HepG2 (cell line): ENCODE measurements around the gene DNAJB6.

Source experiments
- CBFB ChIP-seq: sonication (generic); formaldehyde crosslinking; IDR thresholded peaks from 2 replicates; pipeline ENCODE4 v1.4.0; 2020; ENCODE audit warnings: missing genetic modification reagents
- CHD4 ChIP-seq: fragments of 200-600 bp; sonication (generic); IDR thresholded peaks from 2 replicates; pipeline ENCODE4 v1.7.0; 2017; ENCODE audit warnings: mild to moderate bottlenecking, low read length, borderline replicate concordance
- EZH2 ChIP-seq: conservative IDR thresholded peaks from 2 replicates; pipeline ENCODE4 v1.6.1; 2012; ENCODE audit warnings: mild to moderate bottlenecking, low read depth, low read length, moderate library complexity
- MAFK ChIP-seq, 2 experiments: IDR thresholded peaks in 1 of 2; conservative IDR thresholded peaks in 1 of 2; 2 replicates each; pipeline ENCODE4 v1.6.1; 2011; ENCODE audit warnings: improper control_type of control experiment in 2 of 2, low read length in 2 of 2
- NR2F2 ChIP-seq: IDR thresholded peaks from 2 replicates; pipeline ENCODE4 v1.6.1; 2012; ENCODE audit warnings: low read depth, inconsistent platforms, borderline replicate concordance
- PHF21A ChIP-seq: sonication (generic); formaldehyde crosslinking; IDR thresholded peaks from 2 replicates; pipeline ENCODE4 v1.5.0; 2020; ENCODE audit warnings: mild to moderate bottlenecking, missing genetic modification reagents
- SNRNP70 ChIP-seq: fragments of 200-400 bp; formaldehyde crosslinking; IDR thresholded peaks from 2 replicates; pipeline ENCODE4 v1.6.1; 2017; ENCODE audit warnings: mild to moderate bottlenecking, low read depth, low read length, moderate library complexity
- TCF12 ChIP-seq, 2 experiments: fragments of 450-650 bp in 1 of 2; sonication (generic) in 1 of 2; formaldehyde crosslinking in 1 of 2; IDR thresholded peaks; 2 replicates each; pipeline versions ENCODE4 v1.6.1 to v1.8.0; 2017 to 2022; ENCODE audit warnings: antibody characterized with exemption in 1 of 2, mild to moderate bottlenecking in 1 of 2, missing genetic modification reagents in 1 of 2, moderate library complexity in 1 of 2
- ZNF75D ChIP-seq: sonication (generic); formaldehyde crosslinking; IDR thresholded peaks from 2 replicates; pipeline ENCODE4 v1.8.1; 2023; ENCODE audit warnings: missing genetic modification reagents, mild to moderate bottlenecking, borderline replicate concordance
- ZSCAN31 ChIP-seq: sonication (generic); formaldehyde crosslinking; IDR thresholded peaks from 2 replicates; pipeline ENCODE4 v1.5.0; 2020; ENCODE audit warnings: low read depth, mild to moderate bottlenecking, missing genetic modification reagents
- TF ChIP-seq, protein P1 (sequence below): sonication (generic); formaldehyde crosslinking; IDR thresholded peaks from 2 replicates; pipeline ENCODE4 v1.5.0; 2020; ENCODE audit warnings: mild to moderate bottlenecking, missing genetic modification reagents, moderate library complexity
- TF ChIP-seq, protein P2 (sequence below): sonication (generic); formaldehyde crosslinking; IDR thresholded peaks from 2 replicates; pipeline ENCODE4 v1.4.0; 2020; ENCODE audit warnings: missing genetic modification reagents
- TF ChIP-seq, protein P3 (sequence below): sonication (generic); formaldehyde crosslinking; IDR thresholded peaks from 2 replicates; pipeline ENCODE4 v1.5.1; 2020; ENCODE audit warnings: mild to moderate bottlenecking, missing genetic modification reagents, moderate library complexity
- TF ChIP-seq, protein P4 (sequence below): sonication (generic); formaldehyde crosslinking; IDR thresholded peaks from 2 replicates; pipeline ENCODE4 v1.5.0; 2020; ENCODE audit warnings: missing genetic modification reagents

DNA sequence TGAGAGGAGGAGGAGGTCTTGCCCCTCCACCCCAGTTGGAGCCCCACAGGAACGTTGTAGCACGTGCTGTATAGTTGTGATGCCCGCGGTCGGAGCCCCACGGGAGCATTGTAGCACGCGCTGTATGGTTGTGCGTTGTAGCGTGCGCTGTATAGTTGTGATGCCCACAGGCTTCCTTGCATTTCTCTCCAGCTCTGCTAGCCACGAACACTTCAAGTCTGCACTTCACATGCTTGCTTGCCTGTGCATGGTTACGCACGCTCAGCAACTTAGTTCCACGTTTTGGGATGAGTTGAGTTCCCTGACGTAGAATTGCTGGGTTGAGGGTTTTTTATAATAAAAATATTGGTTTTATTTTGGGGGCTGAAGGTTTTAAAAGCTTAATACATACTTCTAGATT lies 41.6 kb downstream of the DNAJB6 start:
- TF ChIP-seq CHD4 (no peak), CBFB (CRISPR knock-in tag) (no peak), MAFK (conservative IDR thresholded peaks at IDR 0.05 in 1 of 2, IDR thresholded peaks at IDR 0.05 in 1 of 2; ENCODE audit: low read length in 2 of 2) (peak; percentile 5 to 50; a peak in 2 of 4 replicates), ZSCAN31 (CRISPR knock-in tag) (no peak), EZH2 (no peak), SNRNP70 (no peak), PHF21A (CRISPR knock-in tag) (no peak), ZNF75D (CRISPR knock-in tag) (no peak), NR2F2 (no peak), TCF12 (IDR thresholded peaks at IDR 0.05) (no peak), TCF12 (CRISPR knock-in tag; IDR thresholded peaks at IDR 0.05) (no peak)
- TF ChIP-seq, protein P1, sequence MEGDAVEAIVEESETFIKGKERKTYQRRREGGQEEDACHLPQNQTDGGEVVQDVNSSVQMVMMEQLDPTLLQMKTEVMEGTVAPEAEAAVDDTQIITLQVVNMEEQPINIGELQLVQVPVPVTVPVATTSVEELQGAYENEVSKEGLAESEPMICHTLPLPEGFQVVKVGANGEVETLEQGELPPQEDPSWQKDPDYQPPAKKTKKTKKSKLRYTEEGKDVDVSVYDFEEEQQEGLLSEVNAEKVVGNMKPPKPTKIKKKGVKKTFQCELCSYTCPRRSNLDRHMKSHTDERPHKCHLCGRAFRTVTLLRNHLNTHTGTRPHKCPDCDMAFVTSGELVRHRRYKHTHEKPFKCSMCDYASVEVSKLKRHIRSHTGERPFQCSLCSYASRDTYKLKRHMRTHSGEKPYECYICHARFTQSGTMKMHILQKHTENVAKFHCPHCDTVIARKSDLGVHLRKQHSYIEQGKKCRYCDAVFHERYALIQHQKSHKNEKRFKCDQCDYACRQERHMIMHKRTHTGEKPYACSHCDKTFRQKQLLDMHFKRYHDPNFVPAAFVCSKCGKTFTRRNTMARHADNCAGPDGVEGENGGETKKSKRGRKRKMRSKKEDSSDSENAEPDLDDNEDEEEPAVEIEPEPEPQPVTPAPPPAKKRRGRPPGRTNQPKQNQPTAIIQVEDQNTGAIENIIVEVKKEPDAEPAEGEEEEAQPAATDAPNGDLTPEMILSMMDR (CRISPR knock-in tag): no peak
- TF ChIP-seq, protein P2, sequence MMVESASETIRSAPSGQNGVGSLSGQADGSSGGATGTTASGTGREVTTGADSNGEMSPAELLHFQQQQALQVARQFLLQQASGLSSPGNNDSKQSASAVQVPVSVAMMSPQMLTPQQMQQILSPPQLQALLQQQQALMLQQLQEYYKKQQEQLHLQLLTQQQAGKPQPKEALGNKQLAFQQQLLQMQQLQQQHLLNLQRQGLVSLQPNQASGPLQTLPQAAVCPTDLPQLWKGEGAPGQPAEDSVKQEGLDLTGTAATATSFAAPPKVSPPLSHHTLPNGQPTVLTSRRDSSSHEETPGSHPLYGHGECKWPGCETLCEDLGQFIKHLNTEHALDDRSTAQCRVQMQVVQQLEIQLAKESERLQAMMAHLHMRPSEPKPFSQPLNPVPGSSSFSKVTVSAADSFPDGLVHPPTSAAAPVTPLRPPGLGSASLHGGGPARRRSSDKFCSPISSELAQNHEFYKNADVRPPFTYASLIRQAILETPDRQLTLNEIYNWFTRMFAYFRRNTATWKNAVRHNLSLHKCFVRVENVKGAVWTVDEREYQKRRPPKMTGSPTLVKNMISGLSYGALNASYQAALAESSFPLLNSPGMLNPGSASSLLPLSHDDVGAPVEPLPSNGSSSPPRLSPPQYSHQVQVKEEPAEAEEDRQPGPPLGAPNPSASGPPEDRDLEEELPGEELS (CRISPR knock-in tag): no peak
- TF ChIP-seq, protein P3, sequence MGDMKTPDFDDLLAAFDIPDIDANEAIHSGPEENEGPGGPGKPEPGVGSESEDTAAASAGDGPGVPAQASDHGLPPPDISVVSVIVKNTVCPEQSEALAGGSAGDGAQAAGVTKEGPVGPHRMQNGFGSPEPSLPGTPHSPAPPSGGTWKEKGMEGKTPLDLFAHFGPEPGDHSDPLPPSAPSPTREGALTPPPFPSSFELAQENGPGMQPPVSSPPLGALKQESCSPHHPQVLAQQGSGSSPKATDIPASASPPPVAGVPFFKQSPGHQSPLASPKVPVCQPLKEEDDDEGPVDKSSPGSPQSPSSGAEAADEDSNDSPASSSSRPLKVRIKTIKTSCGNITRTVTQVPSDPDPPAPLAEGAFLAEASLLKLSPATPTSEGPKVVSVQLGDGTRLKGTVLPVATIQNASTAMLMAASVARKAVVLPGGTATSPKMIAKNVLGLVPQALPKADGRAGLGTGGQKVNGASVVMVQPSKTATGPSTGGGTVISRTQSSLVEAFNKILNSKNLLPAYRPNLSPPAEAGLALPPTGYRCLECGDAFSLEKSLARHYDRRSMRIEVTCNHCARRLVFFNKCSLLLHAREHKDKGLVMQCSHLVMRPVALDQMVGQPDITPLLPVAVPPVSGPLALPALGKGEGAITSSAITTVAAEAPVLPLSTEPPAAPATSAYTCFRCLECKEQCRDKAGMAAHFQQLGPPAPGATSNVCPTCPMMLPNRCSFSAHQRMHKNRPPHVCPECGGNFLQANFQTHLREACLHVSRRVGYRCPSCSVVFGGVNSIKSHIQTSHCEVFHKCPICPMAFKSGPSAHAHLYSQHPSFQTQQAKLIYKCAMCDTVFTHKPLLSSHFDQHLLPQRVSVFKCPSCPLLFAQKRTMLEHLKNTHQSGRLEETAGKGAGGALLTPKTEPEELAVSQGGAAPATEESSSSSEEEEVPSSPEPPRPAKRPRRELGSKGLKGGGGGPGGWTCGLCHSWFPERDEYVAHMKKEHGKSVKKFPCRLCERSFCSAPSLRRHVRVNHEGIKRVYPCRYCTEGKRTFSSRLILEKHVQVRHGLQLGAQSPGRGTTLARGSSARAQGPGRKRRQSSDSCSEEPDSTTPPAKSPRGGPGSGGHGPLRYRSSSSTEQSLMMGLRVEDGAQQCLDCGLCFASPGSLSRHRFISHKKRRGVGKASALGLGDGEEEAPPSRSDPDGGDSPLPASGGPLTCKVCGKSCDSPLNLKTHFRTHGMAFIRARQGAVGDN (CRISPR knock-in tag): no peak
- TF ChIP-seq, protein P4, sequence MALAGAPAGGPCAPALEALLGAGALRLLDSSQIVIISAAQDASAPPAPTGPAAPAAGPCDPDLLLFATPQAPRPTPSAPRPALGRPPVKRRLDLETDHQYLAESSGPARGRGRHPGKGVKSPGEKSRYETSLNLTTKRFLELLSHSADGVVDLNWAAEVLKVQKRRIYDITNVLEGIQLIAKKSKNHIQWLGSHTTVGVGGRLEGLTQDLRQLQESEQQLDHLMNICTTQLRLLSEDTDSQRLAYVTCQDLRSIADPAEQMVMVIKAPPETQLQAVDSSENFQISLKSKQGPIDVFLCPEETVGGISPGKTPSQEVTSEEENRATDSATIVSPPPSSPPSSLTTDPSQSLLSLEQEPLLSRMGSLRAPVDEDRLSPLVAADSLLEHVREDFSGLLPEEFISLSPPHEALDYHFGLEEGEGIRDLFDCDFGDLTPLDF (CRISPR knock-in tag): no peak
